DOHH2 (cell line): ENCODE results near the gene POU2AF3.
"Not testable (repeated sequence)": the region's sequence is repeated elsewhere in the genome, so short reads cannot be mapped to it uniquely, and the experiment has no call there.

Experiments used
- H3F3A ChIP-seq: fragments of 200-600 bp; sonication (generic), shearing (Covaris generic); 2 replicates; pipeline ENCODE4 v1.6.0; 2016; ENCODE audit warnings: antibody characterized with exemption, mild to moderate bottlenecking; ENCODE audit not compliant: control insufficient read depth, insufficient read depth
- H3K27ac ChIP-seq: fragments of 200-600 bp; sonication (generic); 2 replicates; pipeline ENCODE4 v1.5.1; 2014; ENCODE audit warnings: low read depth, mild to moderate bottlenecking, low read length, moderate library complexity
- H3K27me3 ChIP-seq: fragments of 200-600 bp; sonication (generic); 2 replicates; pipeline ENCODE4 v1.6.1; 2014; ENCODE audit warnings: mild to moderate bottlenecking, low read length, mixed read lengths; ENCODE audit not compliant: control insufficient read depth
- H3K36me3 ChIP-seq: fragments of 200-600 bp; sonication (generic); 2 replicates; pipeline ENCODE4 v1.6.1; 2014; ENCODE audit warnings: mild to moderate bottlenecking, low read length, moderate library complexity, mixed read lengths; ENCODE audit not compliant: control insufficient read depth
- H3K4me1 ChIP-seq: fragments of 200-600 bp; sonication (generic); 2 replicates; pipeline ENCODE4 v1.6.1; 2014; ENCODE audit warnings: mild to moderate bottlenecking, low read length, mixed read lengths; ENCODE audit not compliant: control insufficient read depth
- H3K4me2 ChIP-seq: fragments of 200-600 bp; sonication (generic); 2 replicates; pipeline ENCODE4 v1.6.0; 2014; ENCODE audit warnings: mild to moderate bottlenecking, low read length, moderate library complexity
- H3K4me3 ChIP-seq: fragments of 200-600 bp; sonication (generic); 2 replicates; pipeline ENCODE4 v1.5.1; 2014; ENCODE audit warnings: mild to moderate bottlenecking, low read length, mixed read lengths
- H3K79me2 ChIP-seq: fragments of 200-600 bp; sonication (generic); 2 replicates; pipeline ENCODE4 v1.6.1; 2014; ENCODE audit warnings: mild to moderate bottlenecking, low read length, mixed read lengths; ENCODE audit not compliant: control insufficient read depth
- H3K9me2 ChIP-seq: fragments of 200-600 bp; sonication (generic); replicated peaks from 2 replicates; pipeline ENCODE4 v1.6.1; 2014; ENCODE audit warnings: mild to moderate bottlenecking, low read length, mixed read lengths; ENCODE audit not compliant: control insufficient read depth
- H3K9me3 ChIP-seq: fragments of 200-600 bp; sonication (generic); 2 replicates; pipeline ENCODE4 v1.6.1; 2014; ENCODE audit warnings: antibody characterized with exemption, low read length, mixed read lengths; ENCODE audit not compliant: control insufficient read depth, insufficient read depth
- H4K20me1 ChIP-seq: fragments of 200-600 bp; sonication (generic); 2 replicates; pipeline ENCODE4 v1.6.0; 2014; ENCODE audit warnings: low read depth, mild to moderate bottlenecking, antibody characterized with exemption, low read length, moderate library complexity; ENCODE audit not compliant: control insufficient read depth, insufficient read depth
- EZH2phosphoT487 ChIP-seq: fragments of 200-600 bp; sonication (generic); IDR thresholded peaks from 2 replicates; pipeline ENCODE4 v1.6.1; 2017; ENCODE audit warnings: borderline replicate concordance, mild to moderate bottlenecking, antibody characterized with exemption, low read length, moderate library complexity, mixed read lengths
- TF ChIP-seq, protein P1 (sequence below): fragments of 200-600 bp; sonication (generic); IDR thresholded peaks from one replicate; pipeline ENCODE4 v1.5.1; 2014; ENCODE audit warnings: antibody characterized with exemption, mild to moderate bottlenecking, low read depth, low read length; ENCODE audit not compliant: poor library complexity, severe bottlenecking

The POU2AF3 gene

DNA sequence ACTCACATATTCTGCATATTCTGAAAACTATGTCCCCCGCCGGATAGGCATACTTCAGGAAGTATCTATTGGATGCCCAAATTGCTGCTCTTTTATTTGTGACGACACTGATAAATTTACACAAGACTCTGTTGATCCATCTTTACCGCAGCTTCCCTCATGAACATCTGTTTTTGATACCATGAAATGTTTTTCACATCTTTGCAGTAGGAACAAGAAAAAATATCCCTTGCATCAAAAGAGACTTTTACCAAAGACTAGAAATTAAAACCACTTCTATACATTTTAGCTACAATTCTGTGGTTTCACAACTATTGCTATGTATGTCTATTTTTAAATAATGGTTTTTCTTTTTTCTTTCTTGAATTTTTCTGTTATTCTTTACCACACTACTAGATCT is 37.5 kb upstream of the POU2AF3 start:
- Histone ChIP-seq H3F3A (no peaks in the 10 kb centered on the region), H3K4me3 (no peak overlapping the region), H3K36me3 (no peaks in the 10 kb centered on the region), H3K9me2 (no peaks in the 10 kb centered on the region), H4K20me1 (no peaks in the 10 kb centered on the region), H3K27ac (no peak overlapping the region), H3K79me2 (no peaks in the 10 kb centered on the region), H3K27me3 (no peaks in the 10 kb centered on the region), H3K4me1 (peaks cover 10% of the 10 kb centered on the region; the same call in 1 of the 2 replicates), H3K9me3 (no peaks in the 10 kb centered on the region), H3K4me2 (no peak overlapping the region)
- TF ChIP-seq EZH2phosphoT487, result no peak
- TF ChIP-seq, protein P1, sequence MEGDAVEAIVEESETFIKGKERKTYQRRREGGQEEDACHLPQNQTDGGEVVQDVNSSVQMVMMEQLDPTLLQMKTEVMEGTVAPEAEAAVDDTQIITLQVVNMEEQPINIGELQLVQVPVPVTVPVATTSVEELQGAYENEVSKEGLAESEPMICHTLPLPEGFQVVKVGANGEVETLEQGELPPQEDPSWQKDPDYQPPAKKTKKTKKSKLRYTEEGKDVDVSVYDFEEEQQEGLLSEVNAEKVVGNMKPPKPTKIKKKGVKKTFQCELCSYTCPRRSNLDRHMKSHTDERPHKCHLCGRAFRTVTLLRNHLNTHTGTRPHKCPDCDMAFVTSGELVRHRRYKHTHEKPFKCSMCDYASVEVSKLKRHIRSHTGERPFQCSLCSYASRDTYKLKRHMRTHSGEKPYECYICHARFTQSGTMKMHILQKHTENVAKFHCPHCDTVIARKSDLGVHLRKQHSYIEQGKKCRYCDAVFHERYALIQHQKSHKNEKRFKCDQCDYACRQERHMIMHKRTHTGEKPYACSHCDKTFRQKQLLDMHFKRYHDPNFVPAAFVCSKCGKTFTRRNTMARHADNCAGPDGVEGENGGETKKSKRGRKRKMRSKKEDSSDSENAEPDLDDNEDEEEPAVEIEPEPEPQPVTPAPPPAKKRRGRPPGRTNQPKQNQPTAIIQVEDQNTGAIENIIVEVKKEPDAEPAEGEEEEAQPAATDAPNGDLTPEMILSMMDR, result no peak

DNA sequence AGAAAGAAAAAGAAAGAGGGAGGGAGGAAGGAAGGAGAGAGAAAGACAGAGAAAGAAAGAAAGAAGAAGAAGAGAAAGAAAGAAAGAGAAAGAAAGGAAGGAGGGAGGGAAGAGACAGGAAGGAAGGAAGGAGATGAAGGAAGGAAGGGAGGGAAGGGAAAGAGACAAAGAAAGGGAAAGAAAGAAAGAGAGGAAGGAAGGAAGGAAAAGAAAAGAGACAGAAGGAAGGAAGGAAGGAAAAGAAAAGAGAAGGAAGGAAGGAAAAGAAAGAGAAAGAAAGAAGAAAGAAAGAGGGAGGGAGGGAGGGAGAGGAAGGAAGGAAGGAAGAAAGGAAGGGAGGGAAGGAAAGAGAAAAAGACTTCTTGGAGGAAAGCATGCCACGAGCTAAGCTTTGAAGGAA is 33.7 kb upstream of the POU2AF3 start:
- H3K79me2 ChIP-seq, result no peaks in the 10 kb centered on the region
- no peaks in the 10 kb centered on the region for H3K27me3 ChIP-seq
- H3K4me2 ChIP-seq, result no peak overlapping the region
- no peak overlapping the region for H3K4me3 ChIP-seq
- H3F3A ChIP-seq, result no peaks in the 10 kb centered on the region
- no peaks in the 10 kb centered on the region for H3K36me3 ChIP-seq
- no peaks in the 10 kb centered on the region for H3K9me2 ChIP-seq
- H3K9me3 ChIP-seq, result no peaks in the 10 kb centered on the region
- TF ChIP-seq, protein P1, result no peak
- peaks cover 18% of the 10 kb centered on the region for H3K4me1 ChIP-seq
- no peak overlapping the region for H3K27ac ChIP-seq
- H4K20me1 ChIP-seq, result no peaks in the 10 kb centered on the region

DNA sequence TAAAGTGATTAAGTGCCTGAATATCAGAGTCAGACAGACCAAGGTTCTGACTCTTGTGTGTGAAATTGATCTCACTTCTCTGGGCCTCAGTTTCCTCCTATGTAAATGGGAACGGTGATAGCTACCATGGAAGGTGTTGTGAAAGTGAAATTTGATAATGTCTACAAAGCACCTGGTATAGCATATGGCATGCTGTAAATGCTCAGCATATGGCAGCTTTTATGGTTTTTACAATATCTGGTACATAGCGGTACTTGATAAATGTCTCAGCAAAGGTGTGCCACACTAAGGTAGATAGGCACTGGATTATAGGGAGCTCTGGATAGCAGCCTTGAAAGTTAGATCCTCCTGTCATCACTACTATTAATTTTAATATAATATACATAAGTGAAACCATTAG is 32.9 kb upstream of the POU2AF3 start:
- no peak overlapping the region for H3K4me3 ChIP-seq
- no peaks in the 10 kb centered on the region for H4K20me1 ChIP-seq
- TF ChIP-seq, protein P1, result no peak
- no peak for TF ChIP-seq EZH2phosphoT487
- H3K4me2 ChIP-seq, result no peak overlapping the region
- no peaks in the 10 kb centered on the region for H3K9me2 ChIP-seq
- no peaks in the 10 kb centered on the region for H3K36me3 ChIP-seq
- H3K27ac ChIP-seq, result no peak overlapping the region
- peaks cover 24% of the 10 kb centered on the region for H3K4me1 ChIP-seq
- no peaks in the 10 kb centered on the region for H3K9me3 ChIP-seq
- H3K79me2 ChIP-seq, result no peaks in the 10 kb centered on the region
- H3K27me3 ChIP-seq, result no peaks in the 10 kb centered on the region
- H3F3A ChIP-seq, result peaks cover 7% of the 10 kb centered on the region

DNA sequence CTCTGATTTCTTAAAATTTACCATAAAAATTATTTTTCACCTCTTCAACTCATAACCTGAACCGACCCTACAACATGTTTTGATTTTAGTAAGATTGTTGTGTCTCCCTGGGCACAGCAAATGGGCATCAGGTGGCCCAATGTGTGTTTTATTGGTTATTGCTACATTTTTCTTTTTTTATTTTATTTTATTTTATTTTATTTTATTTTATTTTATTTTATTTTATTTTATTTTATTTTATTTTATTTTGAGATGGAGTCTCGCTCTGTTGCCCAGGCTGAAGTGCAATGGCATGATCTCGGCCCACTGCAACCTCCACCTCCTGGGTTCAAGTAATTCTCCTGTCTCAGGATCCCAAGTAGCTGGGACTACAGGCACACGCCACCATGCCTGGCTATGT is 30.0 kb upstream of the POU2AF3 start:
- H3F3A ChIP-seq, result peaks cover 23% of the 10 kb centered on the region
- not testable (repeated sequence) for H3K36me3 ChIP-seq, H3K79me2 ChIP-seq, H4K20me1 ChIP-seq, H3K27ac ChIP-seq, H3K9me3 ChIP-seq, H3K4me3 ChIP-seq, H3K4me2 ChIP-seq, H3K27me3 ChIP-seq, H3K9me2 ChIP-seq
- H3K4me1 ChIP-seq, result peaks cover 48% of the 10 kb centered on the region
